Measurements from ENCODE around the gene SCAMP4. TPM values are rescaled to one million over a fixed set of nuclear protein-coding genes. Genes with fewer than 3 reads are reported as not detected.
A peak's percentile ranks its signal among the peaks of the same experiment; 100 is the strongest.

SCAMP4 gene
- total RNA-seq, 1 donor = 70.6 TPM

DNA sequence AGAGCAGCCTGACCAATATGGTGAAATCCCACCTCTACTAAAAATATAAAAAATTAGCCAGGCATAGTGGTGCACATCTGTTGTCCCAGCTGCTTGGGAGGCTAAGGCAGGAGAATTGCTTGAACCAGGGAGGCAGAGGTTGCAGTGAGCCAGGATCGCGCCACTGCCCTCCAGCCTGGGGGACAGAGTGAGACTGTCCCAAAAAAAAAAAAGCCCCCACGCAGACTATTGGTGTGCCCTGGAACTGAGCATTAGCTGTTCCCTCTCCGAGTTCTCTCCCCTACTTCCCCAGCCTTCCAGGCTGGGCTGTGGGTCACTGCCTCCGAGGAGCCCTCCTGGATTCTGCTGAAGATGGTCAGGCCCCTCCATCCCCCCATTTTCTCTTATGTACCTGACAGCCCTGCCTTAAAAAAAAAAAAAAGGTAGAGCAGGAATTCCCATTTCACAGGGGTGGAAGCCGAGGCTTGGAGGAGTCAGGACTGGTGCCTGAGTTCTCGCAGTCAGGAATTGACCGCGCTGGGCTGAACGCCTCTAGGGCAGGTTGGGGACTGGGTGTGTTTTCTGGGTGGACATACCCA, 1.9 kb downstream of the SCAMP4 start:
- Histone ChIP-seq H3K4me1 (ENCODE audit: insufficient read depth, low read length) (peaks cover 16% of the 10 kb centered on the region), H3K4me3 (ENCODE audit: insufficient read depth, low read length) (no peak overlapping the region), H2AFZ (ENCODE audit: low read length) (no peak overlapping the region), H4K20me1 (ENCODE audit: insufficient read depth, low read length) (peaks cover 25% of the 10 kb centered on the region), H3K27me3 (ENCODE audit: insufficient read depth, low read length) (no peaks in the 10 kb centered on the region), H3K27ac (ENCODE audit: low read depth, low read length) (no peak overlapping the region), H3K4me2 (ENCODE audit: insufficient read depth, low read length) (no peak overlapping the region), H3K9me3 (ENCODE audit: low read depth, low read length) (no peaks in the 10 kb centered on the region), H3K79me2 (ENCODE audit: insufficient read depth, low read length) (peaks cover 63% of the 10 kb centered on the region), H3K36me3 (ENCODE audit: insufficient read depth, low read length) (no peaks in the 10 kb centered on the region)
- TF ChIP-seq CTCF (IDR thresholded peaks at IDR 0.05; ENCODE audit: extremely low read depth, low read depth, low read length) = no peak
- no peak for DNase-seq (ENCODE audit: insufficient read length, low spot score, missing footprints)

GRCh38 chr19:1907563-1908363, 2.6 kb downstream of the SCAMP4 start:
- Histone ChIP-seq H4K20me1 (ENCODE audit: insufficient read depth, low read length) (peaks cover 25% of the 10 kb centered on the region), H3K4me2 (ENCODE audit: insufficient read depth, low read length) (no peak overlapping the region), H3K27me3 (ENCODE audit: insufficient read depth, low read length) (no peaks in the 10 kb centered on the region), H3K79me2 (ENCODE audit: insufficient read depth, low read length) (peaks cover 69% of the 10 kb centered on the region), H3K9me3 (ENCODE audit: low read depth, low read length) (no peaks in the 10 kb centered on the region), H2AFZ (ENCODE audit: low read length) (no peak overlapping the region), H3K36me3 (ENCODE audit: insufficient read depth, low read length) (peaks cover 6% of the 10 kb centered on the region), H3K4me3 (ENCODE audit: insufficient read depth, low read length) (no peak overlapping the region), H3K27ac (ENCODE audit: low read depth, low read length) (no peak overlapping the region), H3K4me1 (ENCODE audit: insufficient read depth, low read length) (peaks cover 16% of the 10 kb centered on the region)
- peak; percentile 59 for DNase-seq (ENCODE audit: insufficient read length, low spot score, missing footprints)
- TF ChIP-seq CTCF (IDR thresholded peaks at IDR 0.05; ENCODE audit: extremely low read depth, low read depth, low read length) = no peak

- no peaks in the 10 kb centered on the region for H3K9me3 ChIP-seq (ENCODE audit: low read depth, low read length)
- H3K4me1 ChIP-seq (ENCODE audit: insufficient read depth, low read length) = peaks cover 16% of the 10 kb centered on the region
- DNase-seq (ENCODE audit: insufficient read length, low spot score, missing footprints) = peak; percentile 59
- no peak overlapping the region for H3K4me3 ChIP-seq (ENCODE audit: insufficient read depth, low read length)
- no peak for TF ChIP-seq CTCF (IDR thresholded peaks at IDR 0.05; ENCODE audit: extremely low read depth, low read depth, low read length)
- peaks cover 9% of the 10 kb centered on the region for H3K36me3 ChIP-seq (ENCODE audit: insufficient read depth, low read length)
- H3K27ac ChIP-seq (ENCODE audit: low read depth, low read length) = no peak overlapping the region
- peaks cover 75% of the 10 kb centered on the region for H3K79me2 ChIP-seq (ENCODE audit: insufficient read depth, low read length)
- no peak overlapping the region for H3K4me2 ChIP-seq (ENCODE audit: insufficient read depth, low read length)
- H4K20me1 ChIP-seq (ENCODE audit: insufficient read depth, low read length) = peaks cover 28% of the 10 kb centered on the region
- H2AFZ ChIP-seq (ENCODE audit: low read length) = no peak overlapping the region
- no peaks in the 10 kb centered on the region for H3K27me3 ChIP-seq (ENCODE audit: insufficient read depth, low read length)
Observed at GRCh38 chr19:1908364-1908678, 3.1 kb downstream of the SCAMP4 start.

GRCh38 chr19:1909761-1910080, 4.5 kb downstream of the SCAMP4 start:
- peaks cover 89% of the 10 kb centered on the region for H3K79me2 ChIP-seq (ENCODE audit: insufficient read depth, low read length)
- H3K4me3 ChIP-seq (ENCODE audit: insufficient read depth, low read length) = no peak overlapping the region
- H3K4me1 ChIP-seq (ENCODE audit: insufficient read depth, low read length) = peaks cover 15% of the 10 kb centered on the region
- H4K20me1 ChIP-seq (ENCODE audit: insufficient read depth, low read length) = peaks cover 40% of the 10 kb centered on the region
- H3K27me3 ChIP-seq (ENCODE audit: insufficient read depth, low read length) = no peaks in the 10 kb centered on the region
- no peaks in the 10 kb centered on the region for H3K9me3 ChIP-seq (ENCODE audit: low read depth, low read length)
- DNase-seq (ENCODE audit: insufficient read length, low spot score, missing footprints) = no peak
- no peak for TF ChIP-seq CTCF (IDR thresholded peaks at IDR 0.05; ENCODE audit: extremely low read depth, low read depth, low read length)
- no peak overlapping the region for H2AFZ ChIP-seq (ENCODE audit: low read length)
- peaks cover 13% of the 10 kb centered on the region for H3K36me3 ChIP-seq (ENCODE audit: insufficient read depth, low read length)
- H3K4me2 ChIP-seq (ENCODE audit: insufficient read depth, low read length) = peak overlapping the region; percentile 51
- peak overlapping the region; percentile 17 for H3K27ac ChIP-seq (ENCODE audit: low read depth, low read length)
